Measurements from ENCODE around the gene SLC19A1.

GRCh38 chr21:45502006-45502345, 40.3 kb downstream of the SLC19A1 start:
- TF ChIP-seq POLR2A (IDR thresholded peaks at IDR 0.05) = no peak
- TF ChIP-seq, protein P1, sequence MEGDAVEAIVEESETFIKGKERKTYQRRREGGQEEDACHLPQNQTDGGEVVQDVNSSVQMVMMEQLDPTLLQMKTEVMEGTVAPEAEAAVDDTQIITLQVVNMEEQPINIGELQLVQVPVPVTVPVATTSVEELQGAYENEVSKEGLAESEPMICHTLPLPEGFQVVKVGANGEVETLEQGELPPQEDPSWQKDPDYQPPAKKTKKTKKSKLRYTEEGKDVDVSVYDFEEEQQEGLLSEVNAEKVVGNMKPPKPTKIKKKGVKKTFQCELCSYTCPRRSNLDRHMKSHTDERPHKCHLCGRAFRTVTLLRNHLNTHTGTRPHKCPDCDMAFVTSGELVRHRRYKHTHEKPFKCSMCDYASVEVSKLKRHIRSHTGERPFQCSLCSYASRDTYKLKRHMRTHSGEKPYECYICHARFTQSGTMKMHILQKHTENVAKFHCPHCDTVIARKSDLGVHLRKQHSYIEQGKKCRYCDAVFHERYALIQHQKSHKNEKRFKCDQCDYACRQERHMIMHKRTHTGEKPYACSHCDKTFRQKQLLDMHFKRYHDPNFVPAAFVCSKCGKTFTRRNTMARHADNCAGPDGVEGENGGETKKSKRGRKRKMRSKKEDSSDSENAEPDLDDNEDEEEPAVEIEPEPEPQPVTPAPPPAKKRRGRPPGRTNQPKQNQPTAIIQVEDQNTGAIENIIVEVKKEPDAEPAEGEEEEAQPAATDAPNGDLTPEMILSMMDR (IDR thresholded peaks at IDR 0.05) = no peak
